Caco-2 (cell line): Measurements from ENCODE around the gene SDCCAG8. TPM values are rescaled to one million over a fixed set of nuclear protein-coding genes. Genes with fewer than 3 reads are reported as not detected.

Source experiments
- BruUV-seq: library from RNA; stranded (reverse); fragments of 400-500 nt; replicated peaks from 2 replicates; lab custom pipeline; 2021; lab: Mats Ljungman, UMichigan
- CTCF ChIA-PET: fragments of 300-600 bp; sonication (Branson Sonifier 250); formaldehyde crosslinking; loops from one replicate; lab custom pipeline; 2022; ENCODE audit warnings: antibody characterized with exemption; lab: Charles Lee
- POLR2A ChIA-PET: fragments of 300-600 bp; sonication (Branson Sonifier 250); formaldehyde crosslinking; loops from one replicate; lab custom pipeline; 2022; ENCODE audit warnings: antibody characterized with exemption; lab: Charles Lee
- DNase-seq, 2 experiments: peaks; one replicate each; pipeline versions ENCODE4 v3.0.0 to v3.0.0-alpha.2; 2020 to 2022
- H3K27me3 ChIP-seq: replicated peaks from 2 replicates; pipeline ENCODE4 v1.6.0; 2011; ENCODE audit warnings: low read length; ENCODE audit not compliant: control insufficient read depth, insufficient read depth
- H3K36me3 ChIP-seq: 2 replicates; pipeline ENCODE4 v1.5.1; 2011; ENCODE audit warnings: low read length; ENCODE audit not compliant: control insufficient read depth, insufficient read depth
- H3K4me1 ChIP-seq: fragments of 250-450 bp; sonication (Bioruptor Pico); 2 replicates; pipeline ENCODE4 v1.5.1; 2020; ENCODE audit warnings: mild to moderate bottlenecking
- H3K4me3 ChIP-seq: 2 replicates; pipeline ENCODE4 v1.5.1; 2011; ENCODE audit warnings: low read depth, mild to moderate bottlenecking, control low read depth, low read length
- H3K9me3 ChIP-seq: fragments of 250-450 bp; sonication (Bioruptor Pico); 2 replicates; pipeline ENCODE4 v1.5.1; 2020; ENCODE audit warnings: mild to moderate bottlenecking, moderate library complexity
- H3K27ac Mint-ChIP-seq: one replicate; pipeline ENCODE4 v1.8.0; 2022; ENCODE audit warnings: mixed read lengths; ENCODE audit not compliant: unreplicated experiment
- H3K27me3 Mint-ChIP-seq: one replicate; pipeline ENCODE4 v1.8.0; 2022; ENCODE audit warnings: mixed read lengths; ENCODE audit not compliant: insufficient read depth, unreplicated experiment
- H3K36me3 Mint-ChIP-seq: one replicate; pipeline ENCODE4 v1.8.0; 2022; ENCODE audit warnings: mild to moderate bottlenecking, mixed read lengths; ENCODE audit not compliant: insufficient read depth, unreplicated experiment
- H3K4me1 Mint-ChIP-seq: one replicate; pipeline ENCODE4 v1.8.0; 2022; ENCODE audit warnings: low read depth, mixed read lengths; ENCODE audit not compliant: unreplicated experiment
- H3K4me3 Mint-ChIP-seq: one replicate; pipeline ENCODE4 v1.8.0; 2022; ENCODE audit warnings: mild to moderate bottlenecking, moderate library complexity, mixed read lengths; ENCODE audit not compliant: unreplicated experiment
- H3K9me3 Mint-ChIP-seq: one replicate; pipeline ENCODE4 v1.8.0; 2022; ENCODE audit warnings: mixed read lengths; ENCODE audit not compliant: unreplicated experiment
- intact Hi-C: fragments of 100-400 bp; cut with micrococcal nuclease; formaldehyde crosslinking; loops from one replicate; pipeline ENCODE4 v1.10.0; 2022; ENCODE audit not compliant: unreplicated experiment
- total RNA-seq: library from RNA; stranded (reverse); gene quantifications from 2 replicates; pipeline ENCODE4 v1.2.3, GENCODE V29; 2022
- TF ChIP-seq, protein P1 (sequence below), 2 experiments: fragments of 200-600 bp in 1 of 2; IDR thresholded peaks; 1 replicate in 1 of 2; 2 replicates in 1 of 2; pipeline versions ENCODE4 v1.5.1 to v1.8.0; 2011 to 2022; ENCODE audit warnings: antibody characterized with exemption in 1 of 2, control low read depth in 1 of 2, inconsistent platforms in 1 of 2, low read depth in 1 of 2, low read length in 1 of 2, mild to moderate bottlenecking in 1 of 2, moderate library complexity in 1 of 2; ENCODE audit not compliant: insufficient read depth in 1 of 2, severe bottlenecking in 1 of 2, unreplicated experiment in 1 of 2

Gene SDCCAG8
- total RNA-seq, 1 experiment from 2014 or later, result 23.0 TPM

DNA sequence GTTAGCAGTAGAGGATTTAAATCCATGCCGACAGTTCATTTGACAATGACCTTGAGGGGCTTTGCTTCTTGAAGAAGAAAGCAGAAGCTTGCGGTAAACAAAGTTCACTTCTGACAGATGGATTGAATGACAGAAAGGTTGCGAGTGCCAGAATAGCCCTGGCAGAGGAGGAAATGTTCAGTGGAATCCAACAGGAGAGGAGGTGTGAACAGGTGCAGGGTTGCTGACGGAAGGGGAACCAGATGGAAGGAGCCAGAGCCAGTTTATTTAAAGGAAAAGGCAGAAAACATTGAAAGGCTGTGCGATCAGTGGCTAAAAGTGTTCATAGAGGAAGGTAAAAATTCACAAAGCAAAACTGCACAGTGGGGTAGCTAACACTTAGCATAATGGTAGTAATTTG, 141.0 kb downstream of the SDCCAG8 start:
- peak overlapping the region; percentile 8 for H3K27ac Mint-ChIP-seq
- no TSS peak for BruUV-seq
- H3K27me3 Mint-ChIP-seq, result no peaks in the 10 kb centered on the region

DNA sequence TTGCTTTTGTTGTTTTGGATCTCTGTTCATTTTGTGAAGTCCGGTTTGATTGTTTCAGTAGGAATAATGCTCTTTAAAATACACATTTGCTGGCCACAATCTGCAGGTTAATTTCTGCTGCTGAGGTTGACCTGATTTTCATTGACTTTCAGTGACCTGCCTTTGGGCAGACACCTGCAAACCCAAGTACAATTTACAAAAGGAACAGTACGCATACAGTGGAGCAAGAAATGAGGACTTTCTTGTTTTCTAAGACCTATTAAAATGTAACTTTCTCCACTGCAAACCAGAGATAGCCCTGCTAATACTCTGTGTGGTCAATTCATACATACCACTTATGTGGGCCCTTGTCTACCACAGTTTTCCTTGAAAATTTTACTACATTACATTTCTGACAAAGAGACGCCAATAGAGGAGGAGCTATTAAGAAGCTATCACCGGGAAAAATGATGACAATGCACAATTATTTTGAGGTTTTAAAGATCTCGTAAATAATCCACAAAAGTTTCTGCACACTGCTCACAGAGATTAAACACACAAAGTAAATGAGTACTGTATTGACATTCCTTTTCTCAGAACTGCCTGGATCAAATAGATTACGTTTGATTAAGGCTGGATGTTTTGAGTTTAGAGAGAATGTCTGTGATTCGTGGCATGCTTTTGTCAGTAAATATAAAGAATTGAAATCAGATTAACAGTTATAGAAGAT, 141.9 kb downstream of the SDCCAG8 start:
- Mint-ChIP-seq H3K4me3 (no peak overlapping the region), H3K27me3 (no peaks in the 10 kb centered on the region)
- intact Hi-C loops, result no loop called here

More for the DNA sequence above, 141.0 kb downstream of the SDCCAG8 start:
- Histone ChIP-seq H3K9me3 (no peaks in the 10 kb centered on the region), H3K4me1 (peaks cover 5% of the 10 kb centered on the region; the same call in 1 of the 2 replicates), H3K4me3 (no peak overlapping the region), H3K27me3 (no peaks in the 10 kb centered on the region), H3K36me3 (no peaks in the 10 kb centered on the region)
- POLR2A ChIA-PET, result no interaction called here
- Mint-ChIP-seq H3K4me3 (no peak overlapping the region), H3K36me3 (no peaks in the 10 kb centered on the region), H3K4me1 (peaks cover 8% of the 10 kb centered on the region), H3K9me3 (no peaks in the 10 kb centered on the region)
- TF ChIP-seq, protein P1, sequence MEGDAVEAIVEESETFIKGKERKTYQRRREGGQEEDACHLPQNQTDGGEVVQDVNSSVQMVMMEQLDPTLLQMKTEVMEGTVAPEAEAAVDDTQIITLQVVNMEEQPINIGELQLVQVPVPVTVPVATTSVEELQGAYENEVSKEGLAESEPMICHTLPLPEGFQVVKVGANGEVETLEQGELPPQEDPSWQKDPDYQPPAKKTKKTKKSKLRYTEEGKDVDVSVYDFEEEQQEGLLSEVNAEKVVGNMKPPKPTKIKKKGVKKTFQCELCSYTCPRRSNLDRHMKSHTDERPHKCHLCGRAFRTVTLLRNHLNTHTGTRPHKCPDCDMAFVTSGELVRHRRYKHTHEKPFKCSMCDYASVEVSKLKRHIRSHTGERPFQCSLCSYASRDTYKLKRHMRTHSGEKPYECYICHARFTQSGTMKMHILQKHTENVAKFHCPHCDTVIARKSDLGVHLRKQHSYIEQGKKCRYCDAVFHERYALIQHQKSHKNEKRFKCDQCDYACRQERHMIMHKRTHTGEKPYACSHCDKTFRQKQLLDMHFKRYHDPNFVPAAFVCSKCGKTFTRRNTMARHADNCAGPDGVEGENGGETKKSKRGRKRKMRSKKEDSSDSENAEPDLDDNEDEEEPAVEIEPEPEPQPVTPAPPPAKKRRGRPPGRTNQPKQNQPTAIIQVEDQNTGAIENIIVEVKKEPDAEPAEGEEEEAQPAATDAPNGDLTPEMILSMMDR (IDR thresholded peaks at IDR 0.05; ENCODE audit: insufficient read depth in 1 of 2, low read depth in 1 of 2, low read length in 1 of 2, severe bottlenecking in 1 of 2, unreplicated experiment in 1 of 2), result no peak
- DNase-seq, result no peak
- CTCF ChIA-PET, result no interaction called here
- intact Hi-C loops, result no loop called here

DNA sequence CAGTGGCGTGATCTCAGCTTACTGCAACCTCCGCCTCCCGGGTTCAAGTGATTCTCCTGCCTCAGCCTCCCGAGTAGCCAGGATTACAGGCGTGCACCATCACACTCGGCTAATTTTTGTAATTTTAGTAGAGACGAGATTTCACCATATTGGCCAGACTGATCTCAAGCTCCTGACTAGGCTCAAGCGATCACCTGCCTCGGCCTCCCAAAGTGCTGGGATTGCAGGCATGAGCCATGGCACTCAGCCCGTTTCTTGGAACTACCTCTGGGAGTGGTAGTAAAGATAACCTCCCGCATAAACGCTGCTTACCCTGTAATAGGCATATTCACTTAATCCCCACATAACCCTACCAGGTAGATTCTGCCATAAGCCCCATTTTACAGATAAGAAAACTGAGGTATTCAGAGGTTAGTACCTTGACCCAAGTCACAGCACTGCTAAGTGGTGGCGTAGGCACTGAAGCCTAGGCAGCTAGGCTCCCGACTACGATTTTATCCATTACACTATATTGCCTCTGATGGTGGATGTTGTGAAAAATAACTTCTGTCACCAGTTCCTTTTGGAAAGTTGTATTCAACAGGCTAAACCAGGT, 143.8 kb downstream of the SDCCAG8 start:
- Histone ChIP-seq H3K4me1 (peaks cover 5% of the 10 kb centered on the region; the same call in 1 of the 2 replicates), H3K36me3 (no peaks in the 10 kb centered on the region), H3K4me3 (no peak overlapping the region), H3K9me3 (no peaks in the 10 kb centered on the region), H3K27me3 (no peaks in the 10 kb centered on the region)
- no peaks in the 10 kb centered on the region for H3K9me3 Mint-ChIP-seq
- no TSS peak for BruUV-seq
- TF ChIP-seq, protein P1 (IDR thresholded peaks at IDR 0.05; ENCODE audit: insufficient read depth in 1 of 2, low read depth in 1 of 2, low read length in 1 of 2, severe bottlenecking in 1 of 2, unreplicated experiment in 1 of 2), result no peak
- no peak for DNase-seq
- peaks cover 3% of the 10 kb centered on the region for H3K4me1 Mint-ChIP-seq
- no peak overlapping the region for H3K27ac Mint-ChIP-seq
- intact Hi-C loops, result no loop called here
- no peaks in the 10 kb centered on the region for H3K27me3 Mint-ChIP-seq
- no peaks in the 10 kb centered on the region for H3K36me3 Mint-ChIP-seq
- POLR2A ChIA-PET, result no interaction called here
- CTCF ChIA-PET, result no interaction called here
- H3K4me3 Mint-ChIP-seq, result no peak overlapping the region

More for the DNA sequence above, 141.9 kb downstream of the SDCCAG8 start:
- ChIA-PET CTCF (no interaction called here), POLR2A (no interaction called here)
- H3K36me3 ChIP-seq, result no peaks in the 10 kb centered on the region
- H3K27me3 ChIP-seq, result no peaks in the 10 kb centered on the region
- Mint-ChIP-seq H3K27ac (no peak overlapping the region), H3K4me1 (peaks cover 8% of the 10 kb centered on the region), H3K36me3 (no peaks in the 10 kb centered on the region), H3K9me3 (no peaks in the 10 kb centered on the region)
- no peaks in the 10 kb centered on the region for H3K9me3 ChIP-seq
- no peak overlapping the region for H3K4me3 ChIP-seq
- TF ChIP-seq, protein P1 (IDR thresholded peaks at IDR 0.05; ENCODE audit: insufficient read depth in 1 of 2, low read depth in 1 of 2, low read length in 1 of 2, severe bottlenecking in 1 of 2, unreplicated experiment in 1 of 2), result no peak
- DNase-seq, result no peak
- BruUV-seq, result no TSS peak
- peaks cover 5% of the 10 kb centered on the region; the same call in 1 of the 2 replicates for H3K4me1 ChIP-seq
